Mucosa of stomach (tissue), 1 donor: ENCODE measurements around the gene PNPLA5.

Experiments used
- H3K27me3 ChIP-seq: one replicate; pipeline ENCODE4 v1.7.0; 2013; ENCODE audit warnings: mild to moderate bottlenecking, low read length; ENCODE audit not compliant: control insufficient read depth, insufficient read depth
- H3K36me3 ChIP-seq: one replicate; pipeline ENCODE4 v1.7.0; 2013; ENCODE audit warnings: low read length; ENCODE audit not compliant: control insufficient read depth, insufficient read depth
- H3K4me1 ChIP-seq: one replicate; pipeline ENCODE4 v1.7.0; 2013; ENCODE audit warnings: mild to moderate bottlenecking, low read length; ENCODE audit not compliant: control insufficient read depth, insufficient read depth
- H3K4me3 ChIP-seq: one replicate; pipeline ENCODE4 v1.7.0; 2013; ENCODE audit warnings: low read length
- H3K9ac ChIP-seq: one replicate; pipeline ENCODE4 v1.7.0; 2013; ENCODE audit warnings: mild to moderate bottlenecking, low read length, moderate library complexity
- H3K9me3 ChIP-seq: one replicate; pipeline ENCODE4 v1.7.0; 2013; ENCODE audit warnings: mild to moderate bottlenecking, low read length, moderate library complexity; ENCODE audit not compliant: control insufficient read depth
- donor health status: Pancreatic carcinoma.

Gene PNPLA5

GRCh38 chr22:43884600-43885318, 7.1 kb downstream of the PNPLA5 start:
- Histone ChIP-seq H3K9ac (no peak overlapping the region), H3K36me3 (no peaks in the 10 kb centered on the region), H3K27me3 (peaks cover 9% of the 10 kb centered on the region), H3K4me1 (no peaks in the 10 kb centered on the region), H3K4me3 (no peak overlapping the region), H3K9me3 (no peaks in the 10 kb centered on the region)

- H3K27me3 ChIP-seq: peaks cover 5% of the 10 kb centered on the region
- H3K9ac ChIP-seq: no peak overlapping the region
- no peaks in the 10 kb centered on the region for H3K4me1 ChIP-seq
- no peaks in the 10 kb centered on the region for H3K36me3 ChIP-seq
- no peak overlapping the region for H3K4me3 ChIP-seq
- no peaks in the 10 kb centered on the region for H3K9me3 ChIP-seq
Observed at GRCh38 chr22:43883719-43884415, 7.9 kb downstream of the PNPLA5 start.

GRCh38 chr22:43883012-43883661, 8.7 kb downstream of the PNPLA5 start:
- peaks cover 6% of the 10 kb centered on the region for H3K27me3 ChIP-seq
- no peaks in the 10 kb centered on the region for H3K36me3 ChIP-seq
- H3K9ac ChIP-seq: no peak overlapping the region
- no peaks in the 10 kb centered on the region for H3K9me3 ChIP-seq
- H3K4me3 ChIP-seq: no peak overlapping the region
- H3K4me1 ChIP-seq: no peaks in the 10 kb centered on the region

- no peak overlapping the region for H3K4me3 ChIP-seq
- H3K36me3 ChIP-seq: no peaks in the 10 kb centered on the region
- H3K4me1 ChIP-seq: no peaks in the 10 kb centered on the region
- H3K9me3 ChIP-seq: no peaks in the 10 kb centered on the region
- H3K27me3 ChIP-seq: peaks cover 11% of the 10 kb centered on the region
- no peak overlapping the region for H3K9ac ChIP-seq
Observed at GRCh38 chr22:43882122-43882767, 9.6 kb downstream of the PNPLA5 start.

GRCh38 chr22:43881091-43882061, 10.4 kb downstream of the PNPLA5 start:
- H3K27me3 ChIP-seq: peaks cover 11% of the 10 kb centered on the region
- no peaks in the 10 kb centered on the region for H3K4me1 ChIP-seq
- no peaks in the 10 kb centered on the region for H3K36me3 ChIP-seq
- H3K9me3 ChIP-seq: no peaks in the 10 kb centered on the region
- no peak overlapping the region for H3K9ac ChIP-seq
- H3K4me3 ChIP-seq: no peak overlapping the region

- Histone ChIP-seq H3K36me3 (no peaks in the 10 kb centered on the region), H3K9me3 (no peaks in the 10 kb centered on the region), H3K4me3 (no peak overlapping the region), H3K9ac (no peak overlapping the region), H3K27me3 (peaks cover 11% of the 10 kb centered on the region), H3K4me1 (no peaks in the 10 kb centered on the region)
Observed at GRCh38 chr22:43880541-43880991, 11.2 kb downstream of the PNPLA5 start.

- H3K27me3 ChIP-seq: peaks cover 11% of the 10 kb centered on the region
- H3K9ac ChIP-seq: no peak overlapping the region
- H3K36me3 ChIP-seq: no peaks in the 10 kb centered on the region
- no peak overlapping the region for H3K4me3 ChIP-seq
- H3K4me1 ChIP-seq: no peaks in the 10 kb centered on the region
- no peaks in the 10 kb centered on the region for H3K9me3 ChIP-seq
Observed at GRCh38 chr22:43879901-43880540, 11.8 kb downstream of the PNPLA5 start.

- H3K4me1 ChIP-seq: no peaks in the 10 kb centered on the region
- H3K9me3 ChIP-seq: no peaks in the 10 kb centered on the region
- H3K9ac ChIP-seq: no peak overlapping the region
- peaks cover 8% of the 10 kb centered on the region for H3K27me3 ChIP-seq
- H3K4me3 ChIP-seq: no peak overlapping the region
- H3K36me3 ChIP-seq: no peaks in the 10 kb centered on the region
Observed at GRCh38 chr22:43878831-43879550, 12.8 kb downstream of the PNPLA5 start.

- Histone ChIP-seq H3K9ac (no peak overlapping the region), H3K4me1 (no peaks in the 10 kb centered on the region), H3K27me3 (peaks cover 8% of the 10 kb centered on the region), H3K36me3 (no peaks in the 10 kb centered on the region), H3K9me3 (no peaks in the 10 kb centered on the region), H3K4me3 (no peak overlapping the region)
Observed at GRCh38 chr22:43878079-43878795, 13.6 kb downstream of the PNPLA5 start.

- no peaks in the 10 kb centered on the region for H3K4me1 ChIP-seq
- H3K4me3 ChIP-seq: no peak overlapping the region
- no peaks in the 10 kb centered on the region for H3K36me3 ChIP-seq
- peaks cover 8% of the 10 kb centered on the region for H3K27me3 ChIP-seq
- H3K9me3 ChIP-seq: no peaks in the 10 kb centered on the region
- H3K9ac ChIP-seq: no peak overlapping the region
Observed at GRCh38 chr22:43876866-43877509, 14.8 kb downstream of the PNPLA5 start.
